ENCODE results near the gene ERBB4. TPM values are rescaled to one million over a fixed set of nuclear protein-coding genes. Genes with fewer than 3 reads are reported as not detected.

Gene ERBB4
- total and polyA plus RNA-seq, 2 of the 8 experiments (the other 6 are each of a cell fraction or from before 2014, with no cell fraction given), result 0.34 to 1.3 TPM

DNA sequence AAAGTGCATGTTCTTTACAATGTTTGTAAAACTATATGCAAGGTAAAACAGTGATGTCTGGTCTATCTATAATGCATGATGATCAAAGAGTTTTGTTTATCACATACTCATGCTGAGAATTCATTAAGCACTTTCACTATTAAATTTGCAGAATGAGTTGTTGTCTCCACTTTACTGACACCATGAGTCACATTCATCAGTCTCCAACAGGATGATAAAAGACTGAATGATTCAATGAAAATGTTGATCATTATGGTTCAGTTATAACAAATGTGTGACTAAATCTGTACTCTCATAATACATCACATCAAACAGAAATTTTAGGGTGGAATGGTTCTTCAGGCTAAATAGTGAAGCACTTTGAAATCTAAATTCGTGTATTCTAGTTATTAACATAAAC is 129.0 kb downstream of the ERBB4 start (continued):
- no peak for TF ChIP-seq TBP (IDR thresholded peaks at IDR 0.05; ENCODE audit: low read depth, low read length)

DNA sequence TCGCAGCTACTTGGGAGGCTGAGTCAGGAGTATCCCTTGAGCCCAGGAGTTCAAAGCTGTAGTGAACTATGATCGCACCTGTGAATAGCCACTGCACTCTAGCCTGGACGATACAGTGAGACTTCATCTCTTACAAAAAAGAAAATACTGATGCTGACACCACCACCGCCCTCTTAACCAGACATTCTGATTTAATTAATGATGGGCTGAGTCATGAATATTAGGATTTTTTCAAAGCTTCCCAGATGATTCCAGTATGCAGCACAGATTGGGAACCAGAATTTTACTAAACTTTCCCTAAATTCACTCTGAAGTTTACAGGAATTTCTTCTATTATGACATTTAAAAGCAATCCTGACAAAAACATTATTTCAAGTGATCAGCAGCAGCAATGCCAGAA is 130.1 kb downstream of the ERBB4 start:
- no peak overlapping the region for H4K91ac ChIP-seq (replicated peaks; ENCODE audit: insufficient read length, low read length)
- H3K9ac ChIP-seq (replicated peaks in 1 of 4; ENCODE audit: extremely low read depth in 1 of 4, low read depth in 3 of 4, low read length in 3 of 4), result no peak overlapping the region
- H4K5ac ChIP-seq (ENCODE audit: insufficient read length, low read depth, low read length), result no peak overlapping the region
- ChIA-PET POLR2A (ENCODE audit: partially characterized antibody) (no interaction called here), CTCF (ENCODE audit: partially characterized antibody) (no interaction called here)
- H3K23me2 ChIP-seq (ENCODE audit: low read depth, low read length), result no peaks in the 10 kb centered on the region
- H3K36me3 ChIP-seq (ENCODE audit: control insufficient read depth in 2 of 4, insufficient read depth in 4 of 4, low read length in 3 of 4), result no peaks in the 10 kb centered on the region
- H3K27ac ChIP-seq (ENCODE audit: low read depth, low read length), result no peak overlapping the region
- H4K8ac ChIP-seq (ENCODE audit: extremely low read depth, insufficient read depth, low read length), result no peak overlapping the region
- no peak for DNase-seq (ENCODE audit: low read depth in 1 of 2, low spot score in 2 of 2)
- no peaks in the 10 kb centered on the region for H3K79me1 ChIP-seq (ENCODE audit: low read depth, low read length)
- H3K79me2 ChIP-seq (ENCODE audit: control insufficient read depth in 1 of 2, insufficient read depth in 2 of 2, low read length in 2 of 2), result no peaks in the 10 kb centered on the region
- no peaks in the 10 kb centered on the region for H4K20me1 ChIP-seq (replicated peaks in 1 of 2; ENCODE audit: control insufficient read depth in 1 of 2, insufficient read depth in 2 of 2, low read length in 2 of 2)
- WGBS, 2 experiments (ENCODE audit: extremely low coverage in 1 of 2, insufficient coverage in 1 of 2, insufficient read length in 1 of 2, insufficient replicate concordance in 2 of 2, low coverage in 1 of 2, low lambda C conversion rate in 2 of 2, missing lambda C conversion rate in 1 of 2), result 95% methylated on average over 4 of the region's 4 CpGs; no CpG with 5 or more reads in 1 of the 2 experiments
- H3K9me3 ChIP-seq (ENCODE audit: insufficient read depth in 2 of 2, low read depth in 1 of 2, low read length in 1 of 2), result no peaks in the 10 kb centered on the region
- no peak for FAIRE-seq
- H2BK20ac ChIP-seq (ENCODE audit: low read length), result no peak overlapping the region
- H3K4me1 ChIP-seq (replicated peaks in 1 of 4; ENCODE audit: control insufficient read depth in 3 of 4, insufficient read depth in 4 of 4, low read length in 3 of 4), result no peaks in the 10 kb centered on the region
- no peaks in the 10 kb centered on the region for H3K27me3 ChIP-seq (replicated peaks in 1 of 4; ENCODE audit: control insufficient read depth in 3 of 4, extremely low read depth in 1 of 4, insufficient read depth in 3 of 4, low read length in 3 of 4)
- H2BK120ac ChIP-seq (replicated peaks; ENCODE audit: low read depth, low read length), result no peak overlapping the region
- no peak overlapping the region for H3K4me2 ChIP-seq (ENCODE audit: insufficient read depth in 1 of 2, low read depth in 2 of 2, low read length in 2 of 2)
- no peak overlapping the region for H3K18ac ChIP-seq (ENCODE audit: extremely low read depth, low read length)
- TF ChIP-seq NANOG (IDR thresholded peaks at IDR 0.05; ENCODE audit: insufficient read depth, low read depth, low read length, poor library complexity, severe bottlenecking) (no peak), RAD21 (IDR thresholded peaks at IDR 0.05 in 1 of 2, conservative IDR thresholded peaks at IDR 0.05 in 1 of 2; ENCODE audit: low read depth in 2 of 2, low read length in 2 of 2) (no peak), MAFK (IDR thresholded peaks at IDR 0.05; ENCODE audit: low read depth, low read length) (no peak)
- no peak overlapping the region for H3K4ac ChIP-seq (replicated peaks; ENCODE audit: insufficient read length, low read depth, low read length)
- no peak overlapping the region for H2BK15ac ChIP-seq (ENCODE audit: low read length)
- H2AFZ ChIP-seq (ENCODE audit: low read length), result no peak overlapping the region
- H2AK5ac ChIP-seq (ENCODE audit: low read depth, low read length), result no peak overlapping the region
- no peak overlapping the region for H3K14ac ChIP-seq (ENCODE audit: insufficient read length)
- no peak overlapping the region for H2BK5ac ChIP-seq (ENCODE audit: low read depth, low read length)
- H3K4me3 ChIP-seq (ENCODE audit: extremely low read depth in 1 of 4, insufficient read depth in 2 of 4, low read depth in 3 of 4, low read length in 4 of 4), result no peak overlapping the region
- H3K23ac ChIP-seq (ENCODE audit: insufficient read length), result no peak overlapping the region
- no peak overlapping the region for H3K56ac ChIP-seq (replicated peaks; ENCODE audit: insufficient read length, low read depth, low read length)
- H2BK12ac ChIP-seq (ENCODE audit: low read depth, low read length), result no peak overlapping the region
